HepG2 (cell line): ENCODE data around the gene ESYT1. TPM values are rescaled to one million over a fixed set of nuclear protein-coding genes. Genes with fewer than 3 reads are reported as not detected.

Experiments
- ASH2L ChIP-seq: fragments of 300-600, 200-600 bp; sonication (generic); IDR thresholded peaks from 2 replicates; pipeline ENCODE4 v1.7.0; 2017; ENCODE audit warnings: low read depth, mild to moderate bottlenecking, moderate library complexity, mixed read lengths, low read length; ENCODE audit not compliant: insufficient read length
- FOSL2 ChIP-seq: sonication (generic); formaldehyde crosslinking; IDR thresholded peaks from 2 replicates; pipeline ENCODE4 v1.4.0; 2020; ENCODE audit warnings: missing genetic modification reagents
- KDM4B ChIP-seq: sonication (generic); formaldehyde crosslinking; IDR thresholded peaks from 2 replicates; pipeline ENCODE4 v1.4.0; 2020; ENCODE audit warnings: missing genetic modification reagents
- NFAT5 ChIP-seq: sonication (generic); formaldehyde crosslinking; IDR thresholded peaks from 2 replicates; pipeline ENCODE4 v1.4.0; 2020; ENCODE audit warnings: missing genetic modification reagents
- SRSF9 ChIP-seq: fragments of 200-400 bp; formaldehyde crosslinking; IDR thresholded peaks from 2 replicates; pipeline ENCODE4 v1.6.1; 2018; ENCODE audit warnings: borderline replicate concordance, mild to moderate bottlenecking, low read depth, low read length; ENCODE audit not compliant: insufficient read depth, poor library complexity, severe bottlenecking
- THAP11 ChIP-seq: IDR thresholded peaks from 2 replicates; pipeline ENCODE4 v1.6.1; 2016; ENCODE audit warnings: missing biosample characterization, missing genetic modification reagents
- YY1 ChIP-seq: IDR thresholded peaks from 2 replicates; pipeline ENCODE4 v1.6.1; 2011; ENCODE audit warnings: low read length, low read depth, moderate library complexity, mild to moderate bottlenecking; ENCODE audit not compliant: insufficient read depth, insufficient replicate concordance
- ZKSCAN5 ChIP-seq: sonication (generic); formaldehyde crosslinking; IDR thresholded peaks from 2 replicates; pipeline ENCODE4 v1.5.1; 2020; ENCODE audit warnings: mild to moderate bottlenecking, missing genetic modification reagents
- ZNF256 ChIP-seq: sonication (generic); formaldehyde crosslinking; conservative IDR thresholded peaks from 2 replicates; pipeline ENCODE4 v1.4.0; 2020; ENCODE audit warnings: missing genetic modification reagents
- ZNF503 ChIP-seq: sonication (generic); formaldehyde crosslinking; IDR thresholded peaks from 2 replicates; pipeline ENCODE4 v1.4.0; 2020; ENCODE audit warnings: missing genetic modification reagents
- ZNF629 ChIP-seq: sonication (generic); formaldehyde crosslinking; conservative IDR thresholded peaks from 2 replicates; pipeline ENCODE4 v1.5.0; 2020; ENCODE audit warnings: missing genetic modification reagents
- ZSCAN12 ChIP-seq: sonication (generic); formaldehyde crosslinking; IDR thresholded peaks from 2 replicates; pipeline ENCODE4 v1.9.0; 2021; ENCODE audit warnings: mild to moderate bottlenecking, missing genetic modification reagents
- polyA plus RNA-seq, 8 experiments: library from polyadenylated mRNA; depleted of rRNA in 3 of 8; stranded (reverse) in 7 of 8; unstranded in 1 of 8; fragments of >200 nt; fragmentation: Illumina TruSeq in 4 of 8; extraction: Trizol in 4 of 8; gene quantifications; 2 replicates each; pipeline versions ENCODE4 v1.2.1 to v1.2.3, GENCODE V29; 2011 to 2016; ENCODE audit warnings: low read depth in 4 of 8, missing spikeins in 1 of 8, mixed read lengths in 1 of 8; ENCODE audit not compliant: insufficient read depth in 1 of 8
- total RNA-seq, 5 experiments: library from RNA; depleted of rRNA; stranded (reverse); fragments of >200 nt; fragmentation: Illumina TruSeq; extraction: Trizol; gene quantifications; 2 replicates each; pipeline ENCODE4 v1.2.3, GENCODE V29; 2016; ENCODE audit warnings: low read depth in 1 of 5
- TF ChIP-seq, protein P1 (sequence below): sonication (generic); formaldehyde crosslinking; IDR thresholded peaks from 2 replicates; pipeline ENCODE4 v1.4.0; 2020; ENCODE audit warnings: missing genetic modification reagents

The ESYT1 gene
- total and polyA plus RNA-seq, 2 of the 13 experiments (the other 11 are each of a cell fraction or from before 2014, with no cell fraction given) = 66.9 to 71.0 TPM

GRCh38 chr12:56157201-56158028 is 29.3 kb downstream of the ESYT1 start (continued):
- TF ChIP-seq ZNF256 (CRISPR knock-in tag) (no peak), THAP11 (CRISPR knock-in tag) (peak; percentile 59), NFAT5 (peak; percentile 72; the same call in 1 of the 2 replicates), ZSCAN12 (no peak), ASH2L (peak; percentile 38), ZNF503 (CRISPR knock-in tag) (0 out of 2 replicates have a peak, but pooled peaks have one; percentile 34), YY1 (peak; percentile 47), ZNF629 (CRISPR knock-in tag) (no peak), SRSF9 (no peak), ZKSCAN5 (no peak), KDM4B (CRISPR knock-in tag) (no peak), FOSL2 (peak; percentile 22; the same call in 1 of the 2 replicates)
- TF ChIP-seq, protein P1, sequence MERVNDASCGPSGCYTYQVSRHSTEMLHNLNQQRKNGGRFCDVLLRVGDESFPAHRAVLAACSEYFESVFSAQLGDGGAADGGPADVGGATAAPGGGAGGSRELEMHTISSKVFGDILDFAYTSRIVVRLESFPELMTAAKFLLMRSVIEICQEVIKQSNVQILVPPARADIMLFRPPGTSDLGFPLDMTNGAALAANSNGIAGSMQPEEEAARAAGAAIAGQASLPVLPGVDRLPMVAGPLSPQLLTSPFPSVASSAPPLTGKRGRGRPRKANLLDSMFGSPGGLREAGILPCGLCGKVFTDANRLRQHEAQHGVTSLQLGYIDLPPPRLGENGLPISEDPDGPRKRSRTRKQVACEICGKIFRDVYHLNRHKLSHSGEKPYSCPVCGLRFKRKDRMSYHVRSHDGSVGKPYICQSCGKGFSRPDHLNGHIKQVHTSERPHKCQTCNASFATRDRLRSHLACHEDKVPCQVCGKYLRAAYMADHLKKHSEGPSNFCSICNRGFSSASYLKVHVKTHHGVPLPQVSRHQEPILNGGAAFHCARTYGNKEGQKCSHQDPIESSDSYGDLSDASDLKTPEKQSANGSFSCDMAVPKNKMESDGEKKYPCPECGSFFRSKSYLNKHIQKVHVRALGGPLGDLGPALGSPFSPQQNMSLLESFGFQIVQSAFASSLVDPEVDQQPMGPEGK = peak; percentile 97
- TF ChIP-seq, all 625 proteins: peak for 103
